AG08396 (cell line): ENCODE results near the gene STX16.
A peak's percentile ranks its signal among the peaks of the same experiment; 100 is the strongest.
"Not testable (repeated sequence)": the region's sequence is repeated elsewhere in the genome, so short reads cannot be mapped to it uniquely, and the experiment has no call there.

Source experiments
- DNase-seq: peaks from one replicate; pipeline ENCODE4 v3.0.0; 2012; ENCODE audit warnings: low spot score, mixed read lengths

The STX16 gene

GRCh38 chr20:58636396-58636982 is 14.6 kb upstream of the STX16 start:
- DNase-seq, result no peak

- DNase-seq, result no peak
Observed at GRCh38 chr20:58636983-58637421, 14.1 kb upstream of the STX16 start.

GRCh38 chr20:58637466-58638213 is 13.4 kb upstream of the STX16 start:
- no peak for DNase-seq

GRCh38 chr20:58638467-58639181 is 12.5 kb upstream of the STX16 start:
- no peak for DNase-seq

- peak; percentile 23 for DNase-seq
Observed at GRCh38 chr20:58639182-58640146, 11.6 kb upstream of the STX16 start.

GRCh38 chr20:58640446-58640845 is 10.6 kb upstream of the STX16 start:
- peak; percentile 30 for DNase-seq

- DNase-seq, result no peak
Observed at GRCh38 chr20:58642441-58642840, 8.6 kb upstream of the STX16 start.

- not testable (repeated sequence) for DNase-seq
Observed at GRCh38 chr20:58642896-58643295, 8.2 kb upstream of the STX16 start.

GRCh38 chr20:58645412-58645968 is 5.6 kb upstream of the STX16 start:
- no peak for DNase-seq

GRCh38 chr20:58646257-58646656 is 4.8 kb upstream of the STX16 start:
- DNase-seq, result no peak

GRCh38 chr20:58646703-58647102 is 4.4 kb upstream of the STX16 start:
- DNase-seq, result no peak

GRCh38 chr20:58647162-58647795 is 3.8 kb upstream of the STX16 start:
- no peak for DNase-seq

- peak; percentile 46 for DNase-seq
Observed at GRCh38 chr20:58647796-58648501, 3.1 kb upstream of the STX16 start.

GRCh38 chr20:58648502-58648825 is 2.6 kb upstream of the STX16 start:
- DNase-seq, result not testable (repeated sequence)

- no peak for DNase-seq
Observed at GRCh38 chr20:58649288-58650180, 1.5 kb upstream of the STX16 start.

GRCh38 chr20:58650181-58650775 is 805 bp upstream of the STX16 start:
- DNase-seq, result peak; percentile 60

GRCh38 chr20:58651559-58651945 is 469 bp downstream of the STX16 start:
- DNase-seq, result no peak

GRCh38 chr20:58651946-58652605 is 993 bp downstream of the STX16 start:
- peak; percentile 82 for DNase-seq
